A172 (cell line): ENCODE measurements around the gene SLC44A1. TPM values are rescaled to one million over a fixed set of nuclear protein-coding genes. Genes with fewer than 3 reads are reported as not detected.

Experiments used
- DNase-seq: peaks from one replicate; pipeline ENCODE4 v3.0.0-alpha.2; 2015; ENCODE audit warnings: low spot score
- total RNA-seq: library from RNA; depleted of rRNA; stranded (reverse); fragments of >200 nt; shearing (Covaris generic); gene quantifications from 2 replicates; pipeline ENCODE4 v1.2.3, GENCODE V29; 2014

SLC44A1 gene
- total RNA-seq, 1 experiment from 2014 or later, result 44.0 TPM

DNA sequence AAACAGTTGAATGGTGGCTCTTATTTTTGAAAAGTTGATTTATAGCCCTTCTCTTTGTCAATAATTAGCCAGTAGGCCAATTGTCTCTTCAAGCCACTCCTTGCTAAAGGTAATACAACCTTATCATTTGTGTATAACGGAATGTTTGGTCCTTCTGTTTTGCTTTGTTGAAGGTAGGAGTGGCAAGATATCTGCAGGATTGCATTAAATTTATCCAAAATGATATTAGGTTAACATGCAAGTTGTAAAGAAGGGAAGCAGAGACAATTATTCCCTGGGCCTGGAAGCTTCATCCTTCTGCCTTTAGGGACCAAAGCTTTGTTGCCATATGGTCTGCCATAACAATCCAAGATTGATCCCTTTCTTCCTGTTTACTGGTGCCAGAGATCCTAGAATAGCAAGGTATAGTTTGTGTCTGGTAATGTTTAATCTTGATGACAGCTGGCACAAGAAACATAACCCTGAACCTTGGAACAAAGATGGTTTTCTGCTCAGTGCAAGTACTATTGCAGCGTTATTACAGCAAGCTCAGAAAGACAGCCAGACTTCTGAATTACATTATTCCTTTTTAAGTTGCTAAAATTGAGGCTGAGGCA is 187.9 kb downstream of the SLC44A1 start:
- DNase-seq, result no peak

DNA sequence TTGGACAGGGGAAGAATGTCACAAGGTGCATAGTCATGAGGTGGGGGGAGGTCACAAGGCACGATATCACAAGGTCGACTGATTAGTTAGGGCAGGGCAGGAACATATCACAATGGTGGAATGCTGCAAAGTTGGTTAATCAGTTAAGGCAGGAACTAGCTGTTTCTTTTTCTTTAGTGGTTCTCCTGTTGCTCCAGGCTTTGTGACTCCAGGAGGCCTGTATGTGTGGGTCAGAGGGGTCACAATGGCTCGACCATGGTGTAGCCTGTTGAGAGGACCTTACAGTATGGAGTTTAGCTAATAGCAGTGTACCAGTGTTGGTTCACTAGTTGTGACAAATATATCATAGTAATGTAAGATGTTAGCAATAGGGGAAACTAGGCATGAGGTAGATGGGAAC is 191.0 kb downstream of the SLC44A1 start:
- DNase-seq, result no peak

DNA sequence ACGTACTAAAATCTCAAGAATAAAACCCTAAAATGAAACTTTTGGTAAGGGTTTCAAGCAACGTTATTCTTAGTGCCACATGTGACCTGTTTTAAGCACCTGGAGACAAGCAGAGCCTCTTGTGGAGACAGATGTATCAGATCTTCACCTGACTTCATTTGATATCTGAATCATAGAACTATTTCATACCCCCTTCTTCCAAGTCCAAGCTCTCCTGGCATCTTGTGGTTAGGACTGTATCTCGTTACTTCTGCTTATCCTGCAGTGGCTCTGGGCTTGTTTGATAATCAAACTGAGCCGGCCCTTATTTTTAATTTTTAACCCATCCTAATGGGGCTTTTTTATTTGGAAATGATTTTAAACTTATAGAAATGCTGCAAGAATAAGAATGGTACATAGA is 192.3 kb downstream of the SLC44A1 start:
- no peak for DNase-seq

DNA sequence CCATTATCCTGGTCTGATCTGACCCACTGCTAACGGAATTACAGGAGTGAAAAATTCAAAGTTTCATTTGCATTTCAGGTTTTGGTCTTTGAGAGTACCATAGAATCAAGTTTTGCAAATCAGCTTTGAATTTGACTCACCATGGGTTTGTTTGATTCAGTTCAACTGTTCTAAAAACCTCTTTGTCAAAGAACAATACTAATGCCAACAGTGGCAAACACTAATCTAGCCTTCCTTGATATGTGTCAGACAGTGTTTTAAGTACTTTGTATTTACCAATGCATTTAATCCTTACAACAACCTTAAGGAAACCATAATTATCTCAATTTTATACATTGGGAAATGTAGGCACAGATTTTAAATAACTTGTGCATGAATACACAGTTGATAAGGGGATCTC is 193.3 kb downstream of the SLC44A1 start:
- no peak for DNase-seq

DNA sequence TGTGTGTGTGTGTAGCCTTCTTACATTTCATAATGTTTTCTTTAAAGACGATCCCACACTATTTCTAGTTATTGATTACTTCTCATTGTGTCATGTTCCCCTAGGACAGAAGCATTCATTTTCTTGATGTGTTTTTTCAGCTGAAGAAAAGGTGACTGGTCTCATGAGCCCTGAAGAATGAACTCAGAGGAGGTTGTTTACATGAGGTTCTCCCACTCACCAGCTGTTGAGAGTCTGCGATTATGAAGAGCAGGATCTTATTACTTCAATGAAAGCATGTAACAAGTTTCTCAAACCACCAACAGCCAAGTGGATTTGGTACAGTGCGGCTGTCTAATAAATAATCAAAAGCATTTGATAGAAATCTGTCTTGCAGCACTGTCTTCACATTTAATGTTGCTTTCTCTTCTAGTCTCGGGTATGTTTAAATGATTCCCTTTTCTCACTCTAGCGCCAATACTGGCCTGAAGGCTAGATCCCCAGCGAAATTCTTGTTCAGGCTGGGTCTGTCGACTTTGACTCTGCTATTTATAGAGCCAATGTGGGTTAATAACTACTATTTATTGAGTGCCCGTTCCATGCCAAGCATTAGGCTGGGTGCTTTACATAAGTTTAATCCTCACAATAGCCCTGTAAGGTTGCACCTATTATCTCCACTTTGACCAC is 193.8 kb downstream of the SLC44A1 start:
- no peak for DNase-seq

DNA sequence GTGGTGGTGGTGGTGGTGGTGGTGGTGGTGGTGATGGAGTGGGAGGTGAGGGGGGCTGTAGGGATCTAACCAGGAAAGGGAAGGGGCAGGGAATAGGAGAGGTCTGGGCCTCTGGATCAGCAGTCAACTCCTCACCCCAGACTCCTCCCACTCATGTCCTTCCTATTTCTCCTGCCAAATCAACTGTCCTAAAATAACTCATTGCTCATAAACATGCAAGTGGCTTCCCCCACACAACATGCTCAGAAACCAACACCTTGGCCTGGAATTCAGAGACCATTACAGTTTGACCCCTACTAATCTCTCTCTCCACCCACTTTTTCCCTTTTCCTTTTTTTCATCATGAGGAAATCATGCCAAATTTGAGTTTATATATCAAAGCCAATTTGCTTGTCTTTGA is 195.0 kb downstream of the SLC44A1 start:
- no peak for DNase-seq

DNA sequence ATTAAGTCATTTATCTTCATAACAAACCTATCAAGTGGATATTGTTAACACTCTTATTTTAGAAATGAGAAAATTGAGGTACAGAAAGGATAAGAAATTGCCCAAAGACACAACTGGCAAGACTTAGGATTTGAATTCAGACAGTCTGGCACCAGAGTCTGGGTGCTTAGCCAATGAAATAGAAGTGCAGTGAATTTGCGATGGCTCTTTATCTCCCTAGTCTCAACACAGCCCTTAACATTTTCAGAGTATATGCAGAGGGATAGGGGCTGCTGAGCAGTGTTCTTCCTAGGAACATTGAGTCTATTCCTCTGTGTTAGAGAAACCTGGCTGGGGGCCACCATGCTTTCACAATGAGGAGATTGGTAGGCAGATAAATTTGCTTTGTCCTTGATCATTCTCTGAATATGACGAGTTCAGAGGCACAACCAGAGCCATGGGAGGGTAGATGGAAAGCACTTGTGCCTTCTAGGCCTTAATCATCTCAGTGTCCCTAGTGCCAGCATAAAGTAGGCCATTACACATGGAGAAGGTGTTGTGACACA is 197.2 kb downstream of the SLC44A1 start:
- no peak for DNase-seq

DNA sequence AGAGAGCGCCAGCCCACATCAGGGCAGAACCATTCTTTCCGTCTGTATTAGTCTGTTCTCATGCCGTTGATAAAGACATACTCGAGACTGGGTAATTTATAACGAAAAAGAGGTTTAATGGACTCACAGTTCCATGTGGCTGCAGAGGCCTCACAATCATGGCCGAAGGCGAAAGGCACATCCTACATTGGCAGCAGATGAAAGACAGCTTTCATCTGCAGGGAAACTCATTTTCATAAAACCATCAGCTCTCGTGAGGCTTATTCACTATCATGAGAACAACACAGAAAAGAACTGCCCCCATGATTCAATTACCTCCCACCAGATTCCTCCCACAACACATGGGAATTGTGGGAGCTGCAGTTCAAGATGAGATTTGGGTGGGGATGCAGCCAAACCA is 198.7 kb downstream of the SLC44A1 start:
- DNase-seq, result no peak

DNA sequence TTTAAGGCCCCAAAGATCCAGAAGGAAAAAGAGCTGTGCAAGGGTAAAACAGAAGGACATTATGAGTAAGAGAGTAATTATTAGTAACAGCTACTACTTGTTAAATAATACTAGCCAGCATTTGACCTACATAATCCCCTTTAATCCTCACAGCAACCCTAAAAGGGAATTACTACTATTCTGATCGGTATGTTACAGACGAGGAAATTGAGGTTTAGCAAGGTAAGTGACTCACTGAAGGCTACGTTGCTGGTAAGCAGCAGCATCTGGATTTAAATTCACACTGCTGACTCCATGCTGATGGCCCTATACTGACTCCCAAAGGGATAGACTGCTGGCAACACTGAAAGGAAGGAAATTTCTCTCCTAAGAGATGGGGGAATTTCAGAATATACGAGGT is 199.7 kb downstream of the SLC44A1 start:
- no peak for DNase-seq

DNA sequence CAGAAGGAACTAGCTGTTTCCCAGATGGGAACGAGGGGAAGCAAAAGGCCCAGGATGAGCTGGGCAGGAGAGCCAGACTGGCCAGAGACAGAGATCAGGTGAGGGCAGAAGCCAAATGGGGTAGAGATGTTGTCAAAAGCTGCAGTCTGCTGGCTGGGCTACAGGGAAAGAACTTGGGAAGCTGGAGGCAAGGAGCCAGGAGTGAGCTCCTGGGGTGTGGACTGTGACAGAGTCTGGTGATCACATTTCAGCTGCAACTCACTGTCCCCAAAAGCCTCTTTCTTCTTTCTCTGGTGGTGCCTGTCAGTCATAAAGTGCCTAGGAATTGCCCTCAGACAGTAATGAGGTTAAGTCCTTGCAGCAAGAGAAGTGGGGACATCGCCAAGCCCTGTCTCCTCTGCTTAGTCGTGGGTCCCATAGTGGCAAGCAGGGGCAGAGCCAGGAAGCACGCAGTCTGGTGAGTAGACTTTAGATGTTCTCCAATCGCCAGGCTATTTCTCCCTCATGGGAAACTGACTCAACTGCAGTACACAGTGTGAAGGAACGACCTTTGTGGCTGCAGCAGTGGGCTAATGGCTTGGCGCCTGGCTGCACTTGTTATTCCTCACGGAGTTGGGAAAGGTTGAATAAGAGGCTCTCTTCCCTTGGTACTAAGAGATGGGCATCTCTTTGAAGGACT is 200.9 kb downstream of the SLC44A1 start:
- DNase-seq, result no peak

DNA sequence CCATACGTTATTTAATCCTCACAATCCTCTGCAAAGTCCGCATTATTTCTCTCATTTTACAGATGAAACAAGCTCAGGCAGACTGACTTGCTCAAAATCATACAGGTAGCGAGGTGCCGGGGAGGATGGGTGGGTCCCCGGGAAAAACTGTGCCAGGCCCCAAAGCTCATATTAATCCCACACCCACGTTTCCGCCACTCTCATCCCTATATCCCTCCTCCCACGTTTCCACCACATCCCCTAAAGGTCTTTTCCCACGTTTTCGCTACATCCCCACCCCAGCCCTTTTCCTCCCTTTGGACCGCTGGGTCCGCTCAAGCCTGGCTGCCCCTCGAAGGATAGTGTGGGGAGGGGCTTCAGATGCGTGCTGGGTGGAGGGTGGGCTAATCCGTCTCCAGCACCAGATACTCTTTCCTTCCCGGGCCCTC is 202.9 kb downstream of the SLC44A1 start:
- DNase-seq, result peak; percentile 32

DNA sequence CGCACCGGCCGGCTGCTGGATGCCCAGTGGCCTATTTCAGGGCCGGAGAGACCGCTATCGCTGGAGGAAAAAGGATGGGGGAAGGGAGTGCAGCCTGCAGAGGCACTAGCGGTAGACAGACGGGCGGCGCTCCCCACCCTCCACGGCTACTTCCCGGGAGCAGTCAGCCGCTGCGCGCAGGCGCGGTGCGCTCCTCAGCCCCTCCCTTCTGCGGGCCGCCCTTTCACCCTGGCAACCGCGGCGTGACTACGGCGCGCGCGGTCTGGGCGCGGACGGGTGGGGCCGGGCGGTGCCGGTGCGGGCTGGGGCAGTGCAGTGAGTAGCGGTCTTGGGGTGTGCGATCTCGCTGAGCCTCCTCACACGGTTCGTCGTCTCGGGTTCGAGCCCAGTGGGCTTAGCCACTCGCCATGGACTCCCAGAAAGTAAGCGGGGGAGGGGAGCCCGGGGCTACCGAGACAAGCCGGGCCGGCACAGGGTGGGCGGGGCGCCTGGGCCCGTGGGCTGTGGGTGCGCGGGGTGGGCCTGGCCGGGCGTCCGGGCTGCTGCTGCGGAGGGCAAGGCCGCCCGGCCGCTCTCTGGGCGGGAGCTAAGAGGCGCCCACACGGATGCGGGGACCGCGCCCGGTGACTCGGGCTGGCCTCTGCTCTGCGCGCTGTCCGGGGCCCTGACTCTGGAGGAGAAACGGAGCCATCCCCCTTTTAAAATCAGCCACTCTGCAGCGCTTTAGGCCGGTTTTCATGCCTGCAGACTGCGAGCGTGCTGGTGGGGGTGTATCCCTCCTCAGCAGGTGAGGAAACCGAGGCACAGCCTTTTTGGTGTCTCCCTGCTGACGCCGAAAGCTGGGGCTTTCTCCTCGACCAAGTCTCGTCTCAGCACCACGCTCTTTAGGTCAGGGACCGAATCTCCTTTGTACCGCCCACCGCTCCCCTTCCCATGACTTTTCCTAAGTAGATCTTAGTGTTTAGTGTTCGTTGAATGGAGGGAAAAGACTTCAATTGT is 203.7 kb downstream of the SLC44A1 start, which contains the start of gene FSD1L:
Gene FSD1L, plus strand, starts transcription at position 221 of the 999 bp plus-strand sequence. Its CDS starts 187 bp downstream, at position 408.
- DNase-seq, result peak; percentile 96

DNA sequence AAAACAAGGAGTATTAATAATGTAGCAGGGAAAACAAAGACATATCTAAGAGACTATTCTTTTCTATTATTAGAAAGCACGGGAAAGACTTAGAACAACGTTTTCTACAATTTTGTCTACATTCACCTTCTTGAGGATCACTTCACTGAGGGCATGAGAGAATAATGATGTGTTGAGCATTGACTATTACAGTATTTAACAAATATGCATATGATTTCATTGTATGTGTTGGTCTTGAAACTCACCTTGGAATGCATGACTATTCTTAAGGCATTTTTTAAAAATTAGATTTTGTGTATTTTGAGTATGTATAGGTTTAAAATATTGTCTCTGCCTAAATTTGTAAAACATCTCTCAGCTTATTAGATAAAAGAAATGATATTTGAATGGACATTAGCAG is 204.6 kb downstream of the SLC44A1 start:
- no peak for DNase-seq

DNA sequence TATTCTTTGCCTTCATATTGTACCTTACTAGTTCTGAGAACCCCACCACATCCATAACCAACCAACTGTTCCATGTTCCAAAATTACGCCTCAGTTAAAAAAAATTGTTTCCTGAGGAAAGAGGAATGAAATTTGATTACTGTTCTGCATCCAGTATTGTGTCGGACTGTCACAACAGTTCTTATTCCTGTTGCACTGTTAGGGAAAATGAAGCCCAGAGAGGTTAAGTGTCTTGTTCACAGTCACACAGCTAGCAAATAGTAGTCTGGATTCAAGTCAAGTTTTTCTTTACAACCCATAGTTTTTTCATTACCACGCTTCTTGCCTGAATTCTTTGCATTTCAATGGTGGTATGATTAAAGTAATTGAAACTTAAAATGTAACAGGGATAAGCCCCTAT is 207.7 kb downstream of the SLC44A1 start:
- no peak for DNase-seq

DNA sequence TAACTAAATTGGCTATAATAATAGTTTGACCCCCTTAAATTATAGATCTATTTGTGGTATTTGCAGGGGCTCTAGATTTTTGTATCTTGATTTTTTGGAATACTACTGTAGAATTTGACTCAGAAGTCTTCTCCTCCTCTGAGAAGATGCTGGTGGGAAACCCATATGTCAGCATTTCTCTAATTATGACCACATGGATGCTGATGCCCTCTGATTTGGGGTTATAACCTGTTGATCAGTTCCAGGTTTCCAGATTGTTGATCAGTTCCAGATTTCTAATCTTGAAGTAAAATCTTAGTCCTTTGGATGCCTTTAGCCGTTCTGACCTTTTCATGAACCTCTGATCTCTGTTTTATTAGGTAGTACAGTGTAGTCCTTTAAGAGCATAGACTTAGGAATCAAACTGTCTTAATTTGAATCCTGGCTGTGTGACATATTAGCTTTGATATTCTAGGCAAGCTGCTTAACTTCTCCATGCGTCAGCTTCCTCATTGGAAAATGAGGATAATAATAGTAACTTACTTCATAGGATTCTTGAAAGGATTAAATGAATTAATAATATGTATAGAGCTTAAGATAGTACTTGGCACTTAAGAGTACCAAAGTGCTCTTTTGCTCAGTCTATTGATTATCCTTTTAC is 211.5 kb downstream of the SLC44A1 start:
- no peak for DNase-seq

DNA sequence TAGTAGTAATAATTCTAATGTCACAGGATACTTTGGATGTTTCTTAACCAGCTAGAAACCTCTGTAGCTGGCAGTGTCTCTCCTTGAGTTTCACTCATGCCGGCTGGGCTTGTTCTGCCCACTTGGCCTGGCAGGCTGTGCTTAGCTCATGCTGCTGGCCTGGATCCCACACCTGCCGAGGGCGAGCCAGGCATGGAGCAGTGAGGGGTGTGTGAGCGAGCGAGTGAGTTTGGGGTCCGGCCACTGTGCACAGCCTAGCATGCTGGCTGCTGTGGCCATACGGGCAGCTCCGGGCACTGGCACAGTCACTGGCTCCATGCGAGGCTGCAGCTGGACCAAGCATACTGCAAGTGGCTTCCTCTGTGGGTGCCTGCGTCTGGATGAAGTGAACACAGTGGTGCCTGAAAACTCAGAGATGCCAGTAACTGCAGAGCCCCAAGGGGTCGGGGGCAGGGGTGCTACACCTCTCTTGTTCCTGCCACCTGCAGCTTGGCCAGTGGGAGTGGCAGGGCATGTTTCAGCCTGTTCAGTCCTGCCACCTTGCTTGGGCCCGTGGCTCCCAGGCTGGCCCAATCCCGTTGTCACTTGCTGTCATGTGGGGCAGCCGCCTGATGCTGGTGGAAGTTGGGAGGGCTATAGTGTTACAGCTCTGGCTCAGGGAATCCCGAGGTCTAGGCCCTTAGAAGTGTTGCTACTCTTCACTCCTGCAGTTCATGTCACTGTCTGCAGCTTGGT is 213.3 kb downstream of the SLC44A1 start:
- no peak for DNase-seq

DNA sequence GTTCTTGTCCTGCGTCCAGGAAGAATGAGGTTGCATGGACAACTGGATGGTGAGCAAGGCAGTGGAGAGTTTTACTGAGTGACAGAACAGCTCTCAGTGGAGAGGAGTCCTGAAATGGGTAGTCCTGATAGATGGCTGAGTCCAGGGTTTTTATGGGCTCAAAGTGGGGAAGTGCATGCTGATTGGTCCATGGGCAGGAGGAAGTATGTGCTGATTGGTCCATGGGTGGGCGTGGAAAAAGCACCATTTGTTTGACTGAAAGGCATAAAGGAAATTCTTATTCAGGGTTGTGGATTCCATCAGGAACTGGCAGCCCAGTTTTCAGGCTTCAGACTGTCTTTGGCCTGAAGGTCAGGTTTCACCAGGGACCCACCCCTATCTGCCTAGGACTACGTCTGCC is 214.0 kb downstream of the SLC44A1 start:
- no peak for DNase-seq

DNA sequence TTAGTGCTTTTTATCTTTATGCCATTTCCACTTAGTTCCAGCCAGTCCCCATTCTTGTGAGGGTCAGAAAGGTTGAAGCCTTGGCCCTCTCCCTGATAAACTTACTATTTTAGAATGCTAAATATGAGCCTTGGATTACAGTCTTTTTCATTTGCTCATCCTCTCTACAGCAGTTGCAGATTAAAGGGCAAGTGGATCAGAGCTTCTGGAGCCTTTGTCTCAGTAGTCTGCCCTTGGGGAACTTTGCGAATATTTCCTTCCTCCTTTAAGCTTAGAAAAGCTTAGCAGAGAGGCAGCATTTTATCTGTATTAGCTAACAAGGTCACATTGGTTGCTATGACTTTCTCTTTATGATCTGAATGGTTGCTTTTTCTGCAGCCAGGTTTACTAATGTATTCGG is 214.9 kb downstream of the SLC44A1 start:
- no peak for DNase-seq

DNA sequence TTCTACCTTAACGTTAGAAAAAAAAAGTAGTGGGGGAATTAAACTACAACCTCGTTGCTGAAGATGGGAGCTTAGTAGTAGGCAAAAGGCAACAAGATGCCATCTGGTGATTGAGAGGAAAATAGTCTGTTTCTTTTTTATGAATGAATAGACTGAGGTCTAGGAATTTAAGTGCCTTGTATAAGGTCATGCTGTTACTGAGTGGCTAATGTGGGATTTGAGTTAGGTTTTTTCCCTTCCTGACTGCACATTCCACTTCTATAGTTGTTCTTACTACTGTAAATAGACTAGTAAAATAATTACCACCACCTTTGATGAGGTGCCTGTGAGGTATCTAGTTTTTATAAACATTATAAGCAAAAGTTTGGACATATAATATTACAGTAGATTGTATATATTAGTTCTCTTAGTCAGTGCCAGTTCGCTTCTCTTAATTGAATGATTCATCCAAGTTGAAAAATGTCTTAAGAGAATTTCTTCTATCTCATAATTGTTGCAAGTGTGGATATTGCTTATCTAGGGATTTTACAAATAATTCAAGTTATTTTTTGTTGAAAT is 222.5 kb downstream of the SLC44A1 start:
- DNase-seq, result no peak

DNA sequence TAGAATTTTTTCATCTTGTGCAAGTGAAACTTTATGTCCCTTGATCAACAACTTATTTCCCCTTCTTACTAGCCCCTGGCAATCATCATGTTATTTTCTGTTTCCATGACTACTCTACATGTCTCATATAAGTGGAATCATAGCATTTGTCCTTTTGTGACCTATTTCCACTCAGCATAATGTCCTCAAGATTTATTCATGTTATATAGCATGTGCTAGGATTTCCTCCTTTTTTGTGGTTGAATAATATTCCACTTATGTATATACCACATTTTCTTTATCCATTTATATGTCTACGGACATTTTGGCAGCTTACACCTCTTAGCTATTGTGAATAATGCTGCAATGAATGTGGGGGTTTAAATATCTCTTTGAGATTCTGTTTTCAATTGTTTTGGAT is 224.4 kb downstream of the SLC44A1 start:
- DNase-seq, result no peak
